HG03520 (cell line): Measurements from ENCODE around the gene UHMK1.
"Not testable (repeated sequence)": the region's sequence is repeated elsewhere in the genome, so short reads cannot be mapped to it uniquely, and the experiment has no call there.

Source experiments
- ATAC-seq: cut with Tn5 transposase; IDR thresholded peaks from one replicate; pipeline ENCODE4 v1.9.1; 2021; ENCODE audit warnings: mild to moderate bottlenecking, moderate library complexity; ENCODE audit not compliant: unreplicated experiment

The UHMK1 gene

GRCh38 chr1:162564762-162565218 is 67.2 kb downstream of the UHMK1 start:
- ATAC-seq, result no peak

DNA sequence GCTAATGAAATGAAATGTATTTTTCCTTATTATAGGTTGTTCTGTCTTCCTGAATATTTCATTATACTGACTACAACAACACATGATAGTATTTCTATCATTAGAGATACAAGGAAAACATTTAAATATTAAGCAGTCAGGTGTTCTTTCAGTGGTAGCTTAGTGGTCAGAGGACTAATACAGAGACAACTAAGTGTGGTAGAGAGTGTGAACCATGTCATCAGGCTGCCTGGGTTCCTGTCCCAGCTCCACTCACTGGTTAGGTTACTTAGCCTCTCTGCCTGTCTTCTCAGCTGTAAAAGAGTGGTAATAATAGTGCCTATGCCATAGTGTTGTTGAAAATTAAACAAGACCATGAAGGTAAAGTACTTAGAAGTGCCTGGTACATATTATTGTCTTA is 67.8 kb downstream of the UHMK1 start:
- no peak for ATAC-seq

- no peak for ATAC-seq
Measured at GRCh38 chr1:162566870-162567269, 69.3 kb downstream of the UHMK1 start.

DNA sequence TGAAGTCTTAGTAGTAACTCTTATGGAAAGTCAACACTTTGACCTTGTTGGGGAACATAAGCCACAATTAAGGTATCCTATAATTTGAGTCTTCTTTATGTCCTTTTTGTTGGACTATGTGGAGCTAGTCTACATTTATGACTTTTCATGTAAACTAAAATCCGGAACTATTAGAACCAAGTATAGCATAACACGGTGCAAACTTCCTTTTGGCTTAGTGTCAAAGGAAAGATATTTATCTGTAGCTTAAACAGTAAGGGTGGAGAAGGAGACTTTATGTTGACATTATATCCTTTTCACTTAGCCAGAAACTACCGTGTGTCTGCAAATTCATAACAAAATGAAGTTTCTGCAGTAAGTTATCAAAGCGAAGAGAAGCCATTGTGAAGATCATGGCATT is 71.2 kb downstream of the UHMK1 start:
- ATAC-seq, result no peak

DNA sequence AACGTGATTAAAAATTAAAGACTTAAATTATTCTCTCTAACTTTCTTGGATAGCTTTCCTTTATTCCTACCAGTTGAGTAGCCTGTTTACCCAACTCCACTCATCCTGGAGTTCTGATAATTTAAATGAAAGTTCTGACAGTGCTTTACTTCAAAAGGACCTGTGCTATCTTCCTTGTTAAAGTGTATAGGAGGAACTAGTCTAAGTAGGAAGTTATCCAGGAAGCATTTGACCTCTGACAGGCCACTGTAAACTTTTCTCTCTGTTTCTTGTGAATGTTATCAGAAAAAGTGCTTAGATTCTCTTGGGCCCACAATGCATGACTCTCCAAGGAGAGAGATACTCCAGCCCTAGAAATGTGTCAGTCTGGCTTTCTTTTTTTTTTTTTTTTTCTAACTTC is 73.1 kb downstream of the UHMK1 start:
- ATAC-seq, result no peak

- ATAC-seq, result not testable (repeated sequence)
Measured at GRCh38 chr1:162571121-162571520, 73.5 kb downstream of the UHMK1 start.

GRCh38 chr1:162571696-162572095 is 74.1 kb downstream of the UHMK1 start:
- no peak for ATAC-seq

- no peak for ATAC-seq
Measured at GRCh38 chr1:162573136-162573535, 75.5 kb downstream of the UHMK1 start.

DNA sequence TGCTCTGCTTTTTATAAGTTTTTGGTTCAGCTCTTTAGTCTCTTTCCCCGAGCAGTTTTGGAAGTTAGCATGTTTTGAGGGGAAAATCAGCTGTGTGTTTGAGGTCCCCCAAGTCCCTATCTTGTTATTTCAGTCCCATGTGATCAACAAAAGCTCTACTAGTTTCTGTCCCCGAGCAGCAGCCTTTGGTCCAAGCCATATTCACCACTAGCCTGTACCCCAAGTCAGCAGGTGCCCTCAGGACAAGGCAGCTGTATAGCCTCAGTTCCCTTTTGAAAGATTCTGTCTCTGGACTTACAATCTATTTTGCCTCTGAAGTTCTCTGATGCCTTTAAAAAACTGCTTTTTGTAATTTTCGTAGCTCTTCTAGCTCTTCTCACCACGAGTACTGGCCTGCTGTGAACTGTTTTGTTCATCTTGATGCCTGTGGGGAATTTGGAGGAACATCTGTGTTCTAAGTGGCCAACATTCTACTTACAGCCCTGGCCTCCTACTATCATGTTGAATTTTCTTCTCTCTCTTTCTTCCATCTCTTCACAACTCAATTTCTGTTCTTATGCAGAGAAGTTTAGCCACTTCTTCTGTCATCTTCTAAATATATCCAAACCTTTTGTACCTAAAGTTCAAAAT is 80.6 kb downstream of the UHMK1 start:
- no peak for ATAC-seq

- ATAC-seq, result no peak
Measured at GRCh38 chr1:162578936-162579335, 81.3 kb downstream of the UHMK1 start.
